ENCODE data around the gene SCN5A. TPM values are rescaled to one million over a fixed set of nuclear protein-coding genes. Genes with fewer than 3 reads are reported as not detected.
A peak's percentile ranks its signal among the peaks of the same experiment; 100 is the strongest.

Gene SCN5A
- total and polyA plus RNA-seq, 2 of the 8 experiments (the other 6 are each of a cell fraction or from before 2014, with no cell fraction given): 4.8 to 11.4 TPM

GRCh38 chr3:38536671-38537070 lies 112.8 kb downstream of the SCN5A start:
- POLR2A ChIA-PET (ENCODE audit: partially characterized antibody): no interaction called here
- TF ChIP-seq CBX8 (IDR thresholded peaks at IDR 0.05; ENCODE audit: borderline replicate concordance, low read depth, low read length) (no peak), SAP30 (IDR thresholded peaks at IDR 0.05; ENCODE audit: insufficient read depth, insufficient replicate concordance, low read length) (no peak), TEAD4 (IDR thresholded peaks at IDR 0.05; ENCODE audit: low read depth, low read length) (peak; percentile 50), POU5F1 (IDR thresholded peaks at IDR 0.05; ENCODE audit: low read depth, low read length) (no peak), JUN (IDR thresholded peaks at IDR 0.05; ENCODE audit: low read depth, low read length) (no peak), CHD2 (IDR thresholded peaks at IDR 0.05; ENCODE audit: low read length) (no peak), CHD1 (IDR thresholded peaks at IDR 0.05; ENCODE audit: low read depth, low read length) (no peak)
- Histone ChIP-seq H4K8ac (ENCODE audit: extremely low read depth, insufficient read depth, low read length) (no peak overlapping the region), H3K18ac (ENCODE audit: extremely low read depth, low read length) (no peak overlapping the region), H3K79me2 (ENCODE audit: control insufficient read depth in 1 of 2, insufficient read depth in 2 of 2, low read length in 2 of 2) (no peaks in the 10 kb centered on the region), H4K20me1 (replicated peaks in 1 of 2; ENCODE audit: control insufficient read depth in 1 of 2, insufficient read depth in 2 of 2, low read length in 2 of 2) (no peaks in the 10 kb centered on the region), H3K23me2 (ENCODE audit: low read depth, low read length) (no peaks in the 10 kb centered on the region), H2AK5ac (ENCODE audit: low read depth, low read length) (no peak overlapping the region), H2AFZ (ENCODE audit: low read length) (no peak overlapping the region), H3K23ac (ENCODE audit: insufficient read length) (no peak overlapping the region), H2BK20ac (ENCODE audit: low read length) (no peak overlapping the region), H3K36me3 (ENCODE audit: control insufficient read depth in 2 of 4, insufficient read depth in 4 of 4, low read length in 3 of 4) (no peaks in the 10 kb centered on the region), H3K56ac (replicated peaks; ENCODE audit: insufficient read length, low read depth, low read length) (no peak overlapping the region), H3K79me1 (ENCODE audit: low read depth, low read length) (no peaks in the 10 kb centered on the region), H2BK120ac (replicated peaks; ENCODE audit: low read depth, low read length) (no peak overlapping the region), H3K4me3 (ENCODE audit: extremely low read depth in 1 of 4, insufficient read depth in 2 of 4, low read depth in 3 of 4, low read length in 4 of 4) (no peak overlapping the region), H3K9me3 (ENCODE audit: insufficient read depth in 2 of 2, low read depth in 1 of 2, low read length in 1 of 2) (peaks cover 4 to 11% of the 10 kb centered on the region in 2 experiments; a peak in 3 of 4 replicates), H3K14ac (ENCODE audit: insufficient read length) (no peak overlapping the region), H3K4ac (replicated peaks; ENCODE audit: insufficient read length, low read depth, low read length) (no peak overlapping the region), H3K27me3 (replicated peaks in 1 of 4; ENCODE audit: control insufficient read depth in 3 of 4, extremely low read depth in 1 of 4, insufficient read depth in 3 of 4, low read length in 3 of 4) (no peaks in the 10 kb centered on the region), H2BK5ac (ENCODE audit: low read depth, low read length) (no peak overlapping the region), H3K9ac (replicated peaks in 1 of 4; ENCODE audit: extremely low read depth in 1 of 4, low read depth in 3 of 4, low read length in 3 of 4) (no peak overlapping the region), H3K4me1 (replicated peaks in 1 of 4; ENCODE audit: control insufficient read depth in 3 of 4, insufficient read depth in 4 of 4, low read length in 3 of 4) (peaks cover 0 to 15% (median 8%) of the 10 kb centered on the region in 4 experiments; a peak in 6 of 7 replicates), H2BK12ac (ENCODE audit: low read depth, low read length) (no peak overlapping the region), H2BK15ac (ENCODE audit: low read length) (no peak overlapping the region), H3K4me2 (ENCODE audit: insufficient read depth in 1 of 2, low read depth in 2 of 2, low read length in 2 of 2) (peak overlapping the region in 1 of 2 experiments; percentile 26; a peak in 1 of 4 replicates), H3K27ac (ENCODE audit: low read depth, low read length) (no peak overlapping the region), H4K5ac (ENCODE audit: insufficient read length, low read depth, low read length) (no peak overlapping the region), H4K91ac (replicated peaks; ENCODE audit: insufficient read length, low read length) (no peak overlapping the region)
- peak; percentile 39 for FAIRE-seq
- no peak for DNase-seq (ENCODE audit: low read depth in 1 of 2, low spot score in 2 of 2)
- CTCF ChIA-PET (ENCODE audit: partially characterized antibody): interaction anchor here (0.7 to 3.4 kb wide), 9 partner anchors 13 to 119 kb away, joined by 3 to 13 read pairs (median 4); no protein-coding TSS in a partner anchor
- 75% methylated on average over 3 of the region's 3 CpGs; no CpG with 5 or more reads in 1 of the 2 experiments for WGBS, 2 experiments (ENCODE audit: extremely low coverage in 1 of 2, insufficient coverage in 1 of 2, insufficient read length in 1 of 2, insufficient replicate concordance in 2 of 2, low coverage in 1 of 2, low lambda C conversion rate in 2 of 2, missing lambda C conversion rate in 1 of 2)
